ENCODE results near the gene TMIE.
"Not testable (repeated sequence)": the region's sequence is repeated elsewhere in the genome, so short reads cannot be mapped to it uniquely, and the experiment has no call there.

The TMIE gene

GRCh38 chr3:46690798-46691197 is 10.4 kb upstream of the TMIE start:
- DNase-seq = peak; percentile 8 to 30

GRCh38 chr3:46692566-46692990 is 8.6 kb upstream of the TMIE start:
- no peak for DNase-seq

- DNase-seq = peak; percentile 21 to 47
Observed at GRCh38 chr3:46693038-46693891, 7.9 kb upstream of the TMIE start, which contains the start of gene ALS2CL. Gene ALS2CL, minus strand, starts transcription at chr3:46693679. Its CDS starts 4,239 bp downstream, at chr3:46689440.

- peak in 1 of 2 experiments; percentile 21 for DNase-seq
Observed at GRCh38 chr3:46693892-46694226, 7.3 kb upstream of the TMIE start.

- peak; percentile 8 to 26 for DNase-seq
Observed at GRCh38 chr3:46694520-46694919, 6.7 kb upstream of the TMIE start.

GRCh38 chr3:46695177-46695961 is 5.8 kb upstream of the TMIE start:
- DNase-seq = peak; percentile 91 to 94

- DNase-seq = peak; percentile 40 to 43
Observed at GRCh38 chr3:46695962-46696894, 5.0 kb upstream of the TMIE start.

GRCh38 chr3:46699676-46700523 is 1.3 kb upstream of the TMIE start:
- DNase-seq = peak in 1 of 2 experiments; percentile 2

- DNase-seq = no peak
Observed at GRCh38 chr3:46700772-46701171, 420 bp upstream of the TMIE start.

- DNase-seq = no peak
Observed at GRCh38 chr3:46702246-46703012, 1.2 kb downstream of the TMIE start.

GRCh38 chr3:46703013-46703520 is 1.9 kb downstream of the TMIE start:
- DNase-seq = no peak

- not testable (repeated sequence) for DNase-seq
Observed at GRCh38 chr3:46704346-46704745, 3.2 kb downstream of the TMIE start.

GRCh38 chr3:46705022-46705530 is 3.9 kb downstream of the TMIE start:
- DNase-seq = peak; percentile 58 to 61

GRCh38 chr3:46705751-46706552 is 4.8 kb downstream of the TMIE start:
- no peak for DNase-seq

GRCh38 chr3:46706771-46707582 is 5.8 kb downstream of the TMIE start:
- DNase-seq = no peak

GRCh38 chr3:46707601-46708011 is 6.4 kb downstream of the TMIE start:
- no peak for DNase-seq

- DNase-seq = no peak
Observed at GRCh38 chr3:46708401-46709156, 7.4 kb downstream of the TMIE start.

- no peak for DNase-seq
Observed at GRCh38 chr3:46709157-46709654, 8.0 kb downstream of the TMIE start.
